HG03558 (cell line): ENCODE results near the gene ABCA8.

Source experiments
- ATAC-seq: cut with Tn5 transposase; IDR thresholded peaks from one replicate; pipeline ENCODE4 v1.9.1; 2021; ENCODE audit warnings: moderate number of reproducible peaks; ENCODE audit not compliant: unreplicated experiment; ENCODE audit errors: extremely low read depth

ABCA8 gene

DNA sequence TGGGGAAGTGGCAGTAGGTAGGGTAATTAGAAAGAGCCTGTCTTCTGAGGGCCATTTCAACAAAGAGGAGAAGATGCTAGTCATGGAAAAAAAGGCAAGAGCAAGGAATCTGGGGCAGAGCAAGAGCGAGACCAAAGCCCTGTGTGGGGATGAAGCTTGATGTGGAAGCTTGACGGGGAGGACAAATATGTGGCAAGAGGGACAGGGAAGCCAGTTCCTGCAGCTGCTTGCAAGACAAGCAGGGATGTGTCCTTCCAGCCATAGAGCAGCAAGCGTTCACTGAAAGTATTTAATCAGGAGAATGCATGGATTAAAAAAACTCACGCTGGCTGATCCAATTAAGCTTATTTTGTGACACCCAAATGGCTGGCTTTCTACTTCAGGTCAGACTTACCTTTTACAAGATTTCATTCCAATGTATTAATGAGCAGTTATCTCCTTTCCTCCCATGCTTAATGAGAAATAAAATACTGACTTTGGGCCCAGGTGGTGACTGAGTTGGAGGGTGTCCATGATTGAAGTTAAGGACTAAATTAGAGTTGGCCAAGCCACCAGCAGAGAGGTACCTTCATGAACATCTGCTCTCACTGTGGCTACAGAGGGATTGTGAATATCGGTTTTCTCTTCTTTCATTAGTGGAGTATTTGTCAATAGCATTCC lies 76.8 kb downstream of the ABCA8 start:
- ATAC-seq: no peak

DNA sequence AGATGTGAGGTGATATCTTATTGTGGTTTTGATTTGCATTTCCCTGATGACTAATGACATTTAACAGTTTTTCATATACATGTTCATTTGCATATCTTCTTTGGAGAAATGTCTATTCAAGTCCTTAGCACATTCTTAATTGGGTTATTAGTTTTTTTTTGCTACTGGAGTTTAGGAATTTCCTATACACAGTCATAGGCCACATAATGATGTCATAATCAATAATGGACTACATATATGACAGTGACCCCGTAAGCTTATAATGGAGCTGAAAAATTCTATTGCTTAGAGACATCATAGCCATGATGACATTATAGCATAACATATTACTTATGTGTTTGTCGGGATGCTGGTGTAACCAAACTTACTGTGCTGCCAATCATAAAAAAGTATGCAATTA lies 83.7 kb downstream of the ABCA8 start:
- no peak for ATAC-seq

DNA sequence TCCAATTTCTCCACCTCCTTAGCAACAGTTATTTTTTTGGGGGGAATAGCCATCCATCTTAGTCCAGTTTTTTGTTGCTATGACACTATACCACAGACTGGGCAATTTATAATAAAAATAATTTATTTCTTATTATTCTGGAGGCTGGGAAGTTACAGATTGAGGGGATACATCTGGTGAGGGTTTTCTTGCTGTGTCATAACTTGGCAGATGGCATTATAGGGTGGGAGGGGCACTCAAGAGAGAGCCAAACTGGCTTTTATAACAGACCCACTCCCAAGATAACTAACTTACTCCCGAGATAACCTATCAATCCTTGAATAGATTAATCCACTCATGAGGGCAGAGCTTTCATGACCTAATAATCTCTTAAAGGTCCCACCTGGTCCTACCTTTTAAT lies 84.2 kb downstream of the ABCA8 start:
- no peak for ATAC-seq

DNA sequence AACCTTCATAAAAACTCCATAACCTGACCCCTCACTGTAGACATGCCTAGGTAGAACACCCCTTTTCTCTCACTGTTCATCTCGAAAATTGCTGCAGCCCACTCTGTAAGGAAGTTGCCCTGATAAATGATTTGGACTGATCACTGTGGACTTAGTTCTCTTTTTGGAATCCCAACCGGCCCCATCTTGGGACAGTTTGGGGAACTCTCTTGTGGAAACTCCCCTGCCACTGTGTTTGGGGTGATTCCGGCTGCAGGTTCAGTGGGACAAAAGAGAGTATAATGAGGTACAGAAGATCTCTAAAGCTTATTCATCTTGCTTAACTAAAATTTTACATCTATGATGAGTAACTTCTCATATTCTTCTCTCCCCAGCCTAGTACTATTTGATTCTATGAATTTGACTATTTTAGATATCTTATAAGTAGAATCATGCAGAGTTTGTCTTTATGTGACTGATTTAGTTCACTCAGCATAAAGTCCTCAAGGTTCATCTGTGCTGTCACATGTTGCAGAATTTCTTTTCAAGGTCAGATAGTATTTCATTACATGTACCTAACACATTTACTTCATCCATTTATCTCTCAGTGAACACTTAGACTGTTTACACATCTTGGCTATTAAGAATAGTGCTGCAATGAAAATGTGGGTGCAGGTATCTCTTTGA lies 84.9 kb downstream of the ABCA8 start:
- ATAC-seq: no peak

DNA sequence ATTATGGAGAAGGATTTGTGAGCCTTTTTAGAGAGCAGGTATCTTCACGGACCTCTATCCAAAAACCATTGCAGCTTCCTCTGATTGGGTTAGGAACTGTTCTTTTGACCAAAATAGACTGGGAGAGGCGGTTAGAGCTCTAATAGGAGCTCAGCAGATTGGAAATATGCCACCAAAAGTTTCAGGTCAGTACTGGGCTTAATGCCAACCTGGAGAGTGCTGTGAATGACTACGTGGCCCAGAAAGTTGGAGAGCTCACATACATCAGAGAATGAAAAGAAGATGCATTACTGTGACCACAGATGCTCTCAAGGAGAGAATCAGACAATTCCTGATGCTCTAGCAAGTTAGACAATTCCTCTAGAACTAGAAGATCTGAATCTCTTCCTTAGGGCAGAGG lies 86.5 kb downstream of the ABCA8 start:
- ATAC-seq: no peak

DNA sequence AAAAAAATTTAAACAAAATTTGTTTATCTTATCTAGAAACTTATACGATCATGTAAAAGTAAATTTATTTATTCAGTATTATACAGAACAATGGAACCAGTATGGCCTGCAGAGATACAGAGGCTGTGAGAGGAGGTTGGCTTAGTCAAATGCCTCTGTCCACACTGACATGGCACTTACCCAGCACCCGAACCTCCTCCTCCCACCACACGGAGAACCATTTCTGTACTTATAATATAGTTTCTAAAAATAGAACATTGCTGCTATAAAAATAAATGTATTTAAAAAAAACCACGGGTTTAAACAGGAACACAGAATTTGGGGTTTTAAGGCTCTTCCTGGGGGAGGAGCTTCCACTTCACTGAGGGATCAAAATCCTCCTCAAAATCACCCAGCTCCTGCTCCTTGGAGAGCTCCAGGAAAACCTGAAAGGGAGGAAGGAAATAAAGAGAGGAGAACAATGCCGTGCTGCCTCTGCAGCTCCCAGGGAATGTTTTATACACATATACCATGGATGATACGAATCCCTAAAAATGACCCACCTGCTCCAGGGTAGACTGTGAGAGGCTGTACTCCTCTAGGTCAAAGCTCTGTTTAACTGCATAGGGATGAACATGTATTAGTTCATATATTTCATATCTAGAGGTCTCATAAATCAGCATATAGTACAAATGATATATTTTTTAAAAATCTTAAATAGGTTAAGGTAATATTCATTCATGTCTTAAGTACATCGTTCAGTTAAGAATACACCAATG lies 87.3 kb downstream of the ABCA8 start:
- no peak for ATAC-seq

DNA sequence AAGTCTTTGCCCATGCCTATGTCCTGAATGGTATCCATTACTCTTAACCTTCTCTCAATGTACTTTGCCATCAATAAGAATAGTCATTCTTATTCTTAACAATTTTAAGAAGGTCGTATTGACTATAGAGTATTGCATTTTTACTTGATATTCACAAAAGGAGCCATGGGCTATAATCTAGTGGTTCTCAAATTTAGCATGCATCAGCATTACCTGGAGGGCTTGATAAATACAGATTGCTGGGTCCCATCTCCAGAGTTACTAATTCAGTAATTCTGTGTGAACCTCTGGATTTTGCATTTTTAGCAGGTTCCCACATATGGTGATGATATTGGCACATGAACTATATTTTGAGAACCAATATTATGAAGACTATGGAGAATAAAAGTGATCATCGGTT lies 89.6 kb downstream of the ABCA8 start:
- ATAC-seq: no peak

DNA sequence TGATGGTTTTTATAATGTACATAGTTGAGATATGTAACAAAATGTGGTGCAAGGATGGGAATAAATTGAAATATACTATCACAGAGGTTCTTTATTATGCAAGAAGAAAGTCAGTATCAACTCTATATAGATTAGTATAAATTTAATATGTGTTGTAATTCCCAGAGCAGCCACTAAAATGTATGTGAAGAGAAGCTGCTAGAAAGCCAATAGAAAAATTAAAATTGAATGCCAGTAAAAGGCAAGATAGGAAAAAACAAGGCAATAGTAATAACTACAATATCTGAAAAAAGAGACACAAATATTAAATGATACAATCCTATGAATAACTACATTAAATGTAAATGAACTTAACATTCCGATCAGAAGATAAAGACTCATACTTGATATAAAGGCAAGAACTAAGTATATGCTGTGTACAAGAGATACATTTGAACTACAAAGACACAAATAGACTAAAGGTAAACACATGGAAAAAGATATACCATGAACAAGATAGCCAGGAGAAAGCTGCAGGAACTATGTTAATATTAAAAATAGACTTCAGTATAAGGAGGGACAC lies 92.0 kb downstream of the ABCA8 start:
- no peak for ATAC-seq

DNA sequence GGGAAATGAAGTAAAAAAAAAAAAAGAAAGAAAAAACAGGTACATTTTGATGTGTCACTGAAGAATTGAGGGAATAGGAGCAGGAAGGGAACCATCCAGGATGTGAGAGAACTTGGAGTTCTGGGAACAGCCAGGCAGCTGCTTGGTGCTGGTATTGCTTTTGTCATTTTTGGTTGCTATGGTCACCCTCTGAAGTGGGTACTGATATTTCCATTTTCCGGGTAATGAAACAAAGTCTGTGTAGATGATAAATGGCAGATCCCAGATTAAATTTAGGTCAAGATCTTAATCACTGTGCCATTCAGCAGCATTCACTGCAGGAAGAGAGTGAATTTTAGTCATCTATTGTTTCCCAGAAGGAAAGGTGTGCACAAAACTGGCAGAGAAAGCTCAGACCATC lies 93.6 kb downstream of the ABCA8 start:
- no peak for ATAC-seq

DNA sequence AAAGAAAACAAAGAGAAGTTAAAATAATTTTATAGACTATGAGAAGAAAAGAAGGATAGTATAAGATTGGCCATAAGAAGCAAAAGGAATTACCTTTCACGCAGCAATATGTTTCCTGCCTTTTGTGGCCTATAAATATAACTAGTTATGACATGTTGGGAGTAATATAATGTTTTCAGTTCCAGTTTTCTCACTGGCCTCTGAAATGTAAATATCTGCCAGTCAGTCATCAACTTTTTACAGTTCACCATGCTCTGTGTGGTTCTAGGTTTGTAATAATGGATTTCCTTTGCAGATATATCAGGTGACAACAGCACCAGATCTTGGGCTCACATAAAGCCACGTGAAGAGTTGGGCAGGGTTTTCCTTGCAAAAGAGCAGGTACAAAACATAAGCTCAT lies 94.3 kb downstream of the ABCA8 start:
- ATAC-seq: no peak

DNA sequence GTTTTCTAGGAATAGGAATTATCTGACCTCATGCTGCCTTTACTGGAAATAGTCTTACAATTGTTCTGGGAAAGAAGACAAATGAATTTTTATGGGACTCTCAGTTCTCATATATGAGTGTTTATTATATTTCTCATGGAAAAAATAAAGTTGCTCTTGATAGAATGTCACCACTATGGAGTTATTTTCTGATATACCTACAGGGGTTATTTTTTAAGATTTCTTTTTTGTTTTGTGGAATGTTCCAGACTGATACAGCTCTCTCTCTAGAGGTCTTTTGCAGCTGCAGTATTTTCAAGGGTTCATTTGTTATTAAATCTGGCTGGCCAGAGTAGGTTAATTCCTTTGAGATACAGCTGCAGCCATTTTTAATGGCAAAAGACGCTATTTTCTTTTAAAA lies 100.7 kb downstream of the ABCA8 start:
- ATAC-seq: no peak

DNA sequence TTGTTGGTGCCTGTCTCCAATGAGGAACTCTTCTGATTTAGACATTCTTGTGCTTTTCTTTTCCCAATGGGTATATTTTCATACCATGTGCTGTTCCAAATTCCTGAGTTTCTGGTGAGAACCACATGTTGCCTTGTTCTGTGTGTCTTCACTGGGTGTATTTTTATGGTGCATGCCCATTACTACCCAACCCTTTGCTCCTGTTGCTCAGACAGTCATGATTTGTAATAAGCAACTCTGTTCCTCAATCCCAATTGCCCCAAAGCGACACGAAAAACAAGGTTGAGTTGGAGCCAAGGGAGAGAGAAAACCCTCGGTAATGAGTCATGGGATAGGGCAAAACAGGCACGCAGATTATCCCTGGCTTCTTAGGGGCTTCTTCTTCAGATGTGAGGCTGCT lies 101.8 kb downstream of the ABCA8 start:
- no peak for ATAC-seq

DNA sequence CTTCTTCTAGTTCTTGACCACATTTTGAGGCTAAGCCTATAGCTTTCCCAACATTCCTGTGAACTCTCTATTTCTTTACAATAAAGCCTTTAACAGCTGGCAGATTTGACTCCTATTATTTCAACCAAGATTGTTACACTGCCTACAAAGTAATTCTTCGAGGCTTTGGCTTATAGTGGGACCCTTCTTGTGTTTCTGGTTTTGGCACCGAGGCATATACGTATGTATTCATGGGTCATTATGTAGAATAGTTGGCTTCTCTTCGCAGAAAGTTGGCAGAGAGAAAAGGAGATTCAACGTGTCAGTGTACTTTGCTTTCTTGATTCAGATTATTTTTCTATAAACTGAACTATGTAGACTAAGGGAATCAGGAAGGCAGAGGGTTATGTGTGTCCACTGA lies 102.2 kb downstream of the ABCA8 start:
- no peak for ATAC-seq

DNA sequence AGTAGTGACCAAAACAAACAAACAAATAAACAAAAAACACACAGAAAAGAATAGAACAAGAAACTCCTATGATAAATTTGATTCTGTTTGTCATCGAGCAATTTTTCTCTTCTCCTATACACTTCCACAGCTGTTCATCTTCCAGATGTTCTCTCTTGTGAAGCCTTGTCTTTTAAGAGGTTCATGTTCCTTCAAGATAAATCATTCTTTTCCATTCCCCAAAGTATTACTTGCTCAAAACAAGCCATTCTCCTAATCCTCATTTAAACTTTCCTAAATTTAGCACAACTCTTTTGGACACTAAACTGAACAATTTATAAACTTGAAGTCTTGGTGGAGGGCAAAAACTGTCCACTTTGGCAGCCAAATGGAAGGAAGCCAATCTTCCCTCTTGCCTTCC lies 103.3 kb downstream of the ABCA8 start:
- no peak for ATAC-seq

DNA sequence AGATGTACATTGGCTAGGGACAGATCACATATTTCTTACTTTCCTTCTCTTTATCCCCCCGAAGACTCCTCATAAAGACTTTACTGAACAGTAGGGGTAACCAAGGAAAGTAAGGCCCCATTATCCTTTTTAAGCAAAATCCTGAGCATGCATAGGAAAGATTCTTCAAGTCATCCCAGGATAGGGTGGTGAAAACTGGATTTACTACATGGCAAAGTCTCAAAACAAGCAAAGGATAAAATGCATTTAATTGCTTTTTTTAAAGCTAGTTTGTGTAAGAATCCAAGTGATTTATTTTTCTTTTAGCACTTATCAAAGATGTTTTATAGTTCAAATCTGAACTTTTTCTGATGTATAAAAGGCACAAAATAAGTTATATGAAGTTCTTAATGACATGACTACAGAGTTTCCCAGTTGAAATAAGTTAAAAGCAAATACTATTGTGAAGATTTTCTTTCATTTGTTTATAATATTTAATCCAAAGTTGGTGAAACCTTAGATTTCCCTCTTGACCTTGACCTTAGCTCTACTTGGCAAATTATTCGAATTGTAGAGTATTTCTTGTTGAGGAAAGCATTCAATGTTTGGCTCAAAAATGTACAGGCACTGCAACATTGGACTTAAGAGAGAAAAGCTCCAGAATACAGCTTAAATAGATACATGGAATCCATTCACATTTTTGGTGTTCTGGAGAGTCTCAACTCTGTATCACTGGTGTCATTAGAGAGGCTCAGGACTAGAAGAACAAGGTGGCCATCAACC lies 104.3 kb downstream of the ABCA8 start:
- no peak for ATAC-seq

DNA sequence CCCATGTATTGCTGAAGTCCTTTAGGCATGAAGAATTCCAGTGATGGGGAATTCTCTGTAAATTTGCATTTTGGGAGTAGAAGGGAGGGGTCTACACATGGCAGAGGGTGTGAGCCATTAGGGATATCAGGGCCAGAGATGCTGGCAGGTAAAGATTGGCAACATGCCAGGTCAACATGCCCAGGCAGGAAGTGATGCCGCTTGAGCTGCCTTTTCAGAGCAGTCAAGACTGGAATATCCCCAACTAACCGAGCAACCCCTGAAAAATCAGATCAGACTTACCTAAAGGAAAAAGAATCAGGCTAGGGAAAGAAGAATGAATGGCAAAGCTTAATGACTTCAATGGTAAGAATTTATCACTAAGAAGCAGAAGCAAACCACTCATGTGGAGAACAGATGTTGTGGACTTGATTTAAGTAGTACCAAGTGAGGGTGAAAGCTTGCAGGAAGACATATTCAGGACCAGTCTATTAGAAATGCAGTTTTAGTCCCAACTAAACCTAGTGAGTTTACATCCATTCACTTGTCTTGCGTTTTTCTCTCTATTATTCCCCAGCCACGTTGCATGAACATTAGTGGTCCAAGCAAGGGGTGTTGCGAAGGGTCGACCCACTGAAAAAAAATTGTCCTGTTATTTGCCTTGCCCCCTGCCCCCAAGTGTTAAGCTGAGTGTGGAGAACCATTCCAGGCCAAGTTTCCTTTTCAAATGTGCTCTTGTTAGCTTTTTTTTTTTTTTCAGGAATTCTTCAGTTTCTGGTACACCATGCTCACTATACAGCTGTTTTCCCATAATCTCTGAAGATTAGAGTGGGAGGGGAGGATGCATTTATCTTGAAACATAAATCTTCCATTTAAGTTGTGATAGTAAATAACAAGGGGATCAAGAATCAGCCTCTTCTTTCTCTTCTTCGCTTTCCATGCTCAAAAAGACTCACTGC lies 105.2 kb downstream of the ABCA8 start:
- ATAC-seq: no peak

DNA sequence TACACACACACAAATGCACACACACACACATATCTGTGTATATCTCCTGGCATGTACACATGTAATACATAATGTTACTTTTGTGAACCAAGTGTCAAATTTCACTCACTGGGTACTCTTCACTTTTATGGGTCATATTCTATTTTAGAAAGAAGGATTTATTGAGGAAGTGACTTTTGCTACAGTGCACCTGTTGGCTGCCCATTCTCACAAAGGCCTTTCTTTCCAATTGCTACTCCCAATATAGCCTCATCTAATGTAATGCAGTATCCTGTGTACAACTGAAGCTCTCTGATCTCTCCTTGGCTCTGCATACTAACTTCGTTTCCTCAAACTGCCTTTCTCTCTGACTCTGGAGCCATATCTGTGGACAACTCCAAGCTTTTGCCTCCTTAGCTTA lies 107.5 kb downstream of the ABCA8 start:
- ATAC-seq: no peak

DNA sequence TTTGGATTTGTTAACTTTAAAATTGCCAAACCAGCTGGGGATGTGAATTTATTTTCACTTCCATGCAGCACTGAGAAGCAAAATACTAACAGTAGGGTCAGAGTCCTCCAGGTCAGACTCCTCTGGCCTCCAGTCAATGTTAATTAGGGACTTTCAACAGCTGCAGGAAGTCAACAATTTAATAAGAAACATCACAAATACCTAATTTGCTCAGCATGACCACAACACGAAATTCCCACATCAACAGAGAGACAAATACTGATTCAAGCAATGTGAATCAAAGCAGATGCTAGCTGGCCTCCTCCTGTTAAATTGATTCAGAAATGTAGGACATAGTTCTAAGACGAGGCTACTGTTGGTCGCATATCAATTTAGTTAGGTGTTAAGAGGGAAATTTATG lies 111.7 kb downstream of the ABCA8 start:
- no peak for ATAC-seq

DNA sequence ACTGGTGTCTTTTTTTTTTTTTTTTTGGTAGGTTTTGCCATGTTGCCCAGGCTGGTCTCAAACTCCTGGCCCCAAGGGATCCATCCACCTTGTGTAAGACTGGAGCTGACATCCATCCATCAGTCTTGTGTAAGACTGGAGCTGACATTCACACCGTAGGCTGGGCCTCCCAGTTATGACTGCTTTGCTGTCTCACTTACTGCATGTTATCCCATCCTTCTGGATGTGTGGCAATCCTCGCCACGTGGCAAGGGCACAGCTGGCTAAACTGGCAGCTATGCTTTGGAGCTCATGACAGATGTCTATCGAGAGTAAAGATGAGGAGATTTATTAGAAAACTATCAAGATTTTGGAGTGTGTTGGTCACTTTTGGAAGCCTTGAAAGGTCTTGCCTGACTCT lies 115.1 kb downstream of the ABCA8 start:
- no peak for ATAC-seq

DNA sequence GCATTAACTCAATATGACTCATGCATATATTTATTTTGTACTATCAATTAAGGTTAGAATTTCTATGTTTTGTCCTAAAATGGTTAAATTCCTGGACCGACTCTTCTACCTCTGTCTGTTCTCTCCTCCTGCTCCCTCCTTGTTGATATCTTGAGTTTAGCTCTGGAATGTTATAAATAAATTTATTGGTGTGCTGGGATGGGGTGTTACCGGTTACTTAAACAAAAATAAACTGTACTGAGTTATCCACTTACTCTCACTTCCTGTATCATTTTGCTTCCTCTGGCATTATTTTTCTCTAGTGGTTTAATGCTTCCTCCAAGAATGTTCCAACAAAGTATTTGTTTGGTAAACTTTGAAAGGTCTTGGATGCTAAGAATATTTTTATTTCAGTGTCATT lies 120.1 kb downstream of the ABCA8 start:
- ATAC-seq: no peak
